HG03196 (cell line): Measurements from ENCODE around the gene KCTD16.

ENCODE experiments used
- ATAC-seq: cut with Tn5 transposase; IDR thresholded peaks from one replicate; pipeline ENCODE4 v1.9.1; 2021; ENCODE audit not compliant: unreplicated experiment

KCTD16 gene

DNA sequence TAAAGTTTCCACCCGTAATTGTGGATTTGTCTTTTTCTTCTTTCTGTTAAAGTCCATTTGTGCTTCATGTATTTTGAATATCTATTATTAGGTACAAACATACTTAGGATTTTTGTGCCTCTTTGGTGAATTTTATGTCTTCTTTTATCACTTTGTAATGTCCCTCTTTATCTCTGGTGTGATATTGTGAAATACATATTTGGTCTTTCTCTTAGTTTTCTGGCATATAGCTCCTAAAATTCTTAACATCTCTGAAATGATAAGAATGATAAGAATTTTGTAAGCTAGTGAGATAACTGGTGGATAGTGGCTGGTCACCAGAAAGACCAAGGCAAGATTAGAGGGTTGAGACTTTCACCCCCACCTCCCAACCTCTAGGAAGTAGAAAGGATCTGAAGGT, 111.1 kb downstream of the KCTD16 start:
- ATAC-seq, result no peak

DNA sequence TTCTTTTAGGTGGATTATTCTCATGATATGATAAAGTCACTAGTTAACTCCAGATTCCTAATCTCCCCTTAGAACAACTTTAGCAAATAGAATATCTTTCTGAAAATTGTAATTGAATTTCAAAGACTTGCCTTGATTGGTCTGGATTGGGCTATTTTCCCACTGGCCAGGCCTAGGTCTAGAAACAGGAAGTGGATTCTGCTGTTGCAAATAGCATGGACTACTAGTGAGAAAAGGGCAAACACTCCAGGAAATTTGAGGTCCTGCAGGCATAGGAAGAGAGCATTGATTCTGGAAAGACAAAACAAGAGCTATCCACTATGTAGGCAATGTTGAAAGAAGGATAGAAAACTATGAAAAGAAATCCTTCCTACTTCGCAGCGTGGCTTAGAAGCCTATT, 113.4 kb downstream of the KCTD16 start:
- ATAC-seq, result no peak

DNA sequence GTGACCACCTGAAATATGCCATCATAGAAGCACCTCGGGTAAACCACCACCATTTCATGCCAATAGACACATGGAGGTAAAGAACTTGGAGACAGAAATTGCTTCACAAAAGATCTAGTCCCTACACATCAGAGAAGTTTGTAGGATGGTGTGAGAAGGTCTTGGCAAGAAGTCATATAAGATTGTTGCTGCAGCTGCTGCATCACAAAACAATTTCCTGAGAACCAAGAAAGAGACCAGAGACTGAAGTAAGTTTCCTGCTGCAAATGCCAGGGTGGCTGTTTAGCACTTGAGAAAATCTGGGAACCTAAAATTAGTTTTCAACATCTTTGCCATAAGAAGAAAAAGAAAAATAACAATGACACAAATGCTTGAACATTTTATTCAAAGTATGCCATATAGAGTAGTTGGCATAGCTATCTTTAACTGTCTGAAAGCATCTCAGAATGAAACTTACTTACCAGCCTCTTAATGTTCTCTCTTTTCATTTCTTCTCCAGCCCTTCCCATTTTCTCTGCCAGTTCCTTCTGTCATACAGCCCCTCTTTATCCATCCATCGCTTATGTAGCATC, 114.3 kb downstream of the KCTD16 start:
- ATAC-seq, result no peak

GRCh38 chr5:144289277-144289676, 118.6 kb downstream of the KCTD16 start:
- ATAC-seq, result no peak

GRCh38 chr5:144292029-144292428, 121.4 kb downstream of the KCTD16 start:
- no peak for ATAC-seq

DNA sequence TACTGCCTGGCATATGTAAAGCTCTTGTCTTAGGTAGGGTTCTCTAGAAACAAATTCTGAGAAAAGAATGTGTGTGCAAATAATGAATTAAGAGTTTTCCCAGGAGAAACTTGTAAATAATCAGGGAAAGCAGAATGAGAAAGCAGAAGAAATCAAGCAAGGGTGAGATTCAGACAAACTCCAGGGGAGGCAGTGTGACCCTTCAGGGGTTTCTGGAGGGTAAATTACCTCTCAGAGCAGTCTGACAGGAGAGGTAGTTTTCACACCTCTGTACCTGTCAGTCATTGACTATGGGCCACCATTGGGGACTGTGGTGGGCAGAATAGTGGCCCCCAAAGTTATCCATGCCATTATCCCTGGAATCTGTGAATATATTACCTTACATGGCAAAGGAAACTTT, 124.6 kb downstream of the KCTD16 start:
- ATAC-seq, result no peak

- no peak for ATAC-seq
Observed at GRCh38 chr5:144297081-144297480, 126.4 kb downstream of the KCTD16 start.

DNA sequence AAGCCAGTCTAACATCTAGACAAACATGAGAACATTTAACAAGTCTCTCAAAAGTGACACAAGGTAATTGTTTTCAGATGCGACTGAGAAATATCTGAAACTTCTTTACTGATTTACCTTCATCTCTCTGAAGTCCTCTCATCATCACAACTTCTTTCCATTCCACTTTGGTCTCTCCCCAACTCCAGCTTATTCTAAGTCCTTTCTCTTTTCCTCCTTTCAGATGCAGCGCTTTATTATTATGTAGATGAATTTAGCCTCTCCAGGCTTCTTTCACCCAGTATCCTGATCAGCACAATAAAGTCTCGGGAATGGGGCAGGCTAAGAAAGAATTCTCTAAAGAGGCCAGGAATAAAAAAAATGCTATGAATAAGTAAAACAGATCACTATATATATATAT, 128.0 kb downstream of the KCTD16 start:
- no peak for ATAC-seq

DNA sequence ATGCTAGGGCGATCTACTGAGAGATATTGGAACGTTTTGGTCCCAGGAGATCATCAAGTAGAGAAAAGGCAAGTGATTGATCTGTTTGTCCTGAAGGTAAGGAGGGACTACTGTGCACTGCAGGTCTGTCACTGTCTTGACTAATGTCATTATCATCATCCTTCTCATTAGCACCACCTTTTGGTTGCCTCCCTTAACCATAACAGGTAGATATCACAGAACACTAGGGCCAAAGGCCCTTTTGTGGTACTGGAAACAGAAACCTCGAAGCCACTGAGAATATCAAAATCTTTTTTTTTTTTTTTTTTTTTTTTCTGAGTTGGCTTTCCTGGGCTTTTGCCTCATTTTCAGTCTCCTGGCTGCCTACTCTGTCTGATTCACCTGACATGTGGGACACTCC, 134.0 kb downstream of the KCTD16 start:
- no peak for ATAC-seq

DNA sequence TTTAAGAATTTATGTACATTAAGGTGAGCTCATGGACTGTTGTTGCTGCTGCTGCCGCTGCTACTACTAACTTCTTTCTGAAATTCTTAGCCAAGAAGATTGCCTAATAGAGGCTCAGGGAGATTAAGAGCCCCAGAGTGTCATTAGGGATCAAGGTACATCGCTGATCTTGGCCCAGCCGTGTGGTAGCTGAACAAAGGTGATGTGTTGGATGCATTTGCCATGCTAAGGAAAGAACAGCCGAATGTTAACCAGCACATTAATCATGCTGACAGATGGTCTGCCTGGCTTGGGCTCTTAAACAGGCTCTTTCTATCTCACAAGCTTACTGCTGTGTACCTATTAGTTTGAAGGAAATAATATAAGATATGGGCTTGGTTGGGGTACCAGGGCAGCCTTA, 137.1 kb downstream of the KCTD16 start:
- no peak for ATAC-seq

DNA sequence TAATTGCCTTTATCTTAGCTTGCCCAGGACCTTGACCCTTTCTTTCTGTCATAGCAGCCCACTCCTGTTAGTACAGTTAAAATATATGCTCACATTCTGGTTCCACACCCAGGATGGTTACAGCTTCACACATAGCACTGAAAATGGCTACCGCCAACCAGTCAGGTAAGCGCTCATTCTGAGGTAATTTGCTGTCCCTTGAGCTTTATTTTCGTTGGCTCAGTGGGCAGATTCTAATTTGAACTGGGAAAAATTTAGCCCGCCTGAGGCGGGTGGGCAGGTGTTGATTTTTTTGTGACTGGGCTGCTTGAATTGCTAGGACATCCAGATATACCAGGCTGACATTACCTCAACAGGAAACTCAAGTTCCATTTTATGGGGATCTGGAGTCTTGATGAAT, 137.5 kb downstream of the KCTD16 start:
- ATAC-seq, result no peak

- no peak for ATAC-seq
Observed at GRCh38 chr5:144308906-144309670, 138.4 kb downstream of the KCTD16 start.

- no peak for ATAC-seq
Observed at GRCh38 chr5:144310621-144311020, 139.9 kb downstream of the KCTD16 start.

- ATAC-seq, result no peak
Observed at GRCh38 chr5:144313147-144313726, 142.6 kb downstream of the KCTD16 start.

GRCh38 chr5:144315026-144315425, 144.4 kb downstream of the KCTD16 start:
- ATAC-seq, result no peak

DNA sequence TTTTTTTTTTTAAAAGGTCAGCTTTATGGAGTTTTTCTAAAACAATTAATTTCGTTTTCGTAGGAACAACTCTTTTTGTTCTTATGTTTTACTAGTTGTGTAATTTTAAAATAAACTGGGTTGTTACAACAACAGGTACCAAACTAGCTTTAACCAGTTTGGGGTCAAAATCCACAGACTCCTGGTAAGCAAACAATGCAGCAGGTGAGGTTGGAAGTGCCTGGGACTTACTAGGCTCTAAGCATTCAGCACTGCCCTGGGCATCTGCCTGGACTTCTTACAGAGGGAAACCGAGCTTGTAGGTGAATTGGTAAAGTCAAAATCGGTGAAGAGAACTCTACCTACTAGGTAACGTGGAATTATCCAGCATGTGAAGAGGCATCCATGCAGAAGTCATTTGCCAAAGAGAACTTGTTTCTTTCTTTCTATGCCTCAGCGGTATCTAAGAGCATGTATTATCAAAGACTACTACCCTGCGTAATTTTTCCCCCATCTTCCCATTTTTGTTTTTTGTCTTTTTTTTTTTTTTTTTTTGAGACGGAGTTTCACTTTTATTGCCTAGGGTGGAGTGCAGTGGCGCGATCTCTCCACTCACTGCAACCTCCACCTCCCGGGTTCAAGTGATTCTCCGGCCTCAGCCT, 145.4 kb downstream of the KCTD16 start:
- no peak for ATAC-seq

GRCh38 chr5:144318011-144318410, 147.3 kb downstream of the KCTD16 start:
- no peak for ATAC-seq

- ATAC-seq, result no peak
Observed at GRCh38 chr5:144318460-144318859, 147.8 kb downstream of the KCTD16 start.

- ATAC-seq, result no peak
Observed at GRCh38 chr5:144323181-144323580, 152.5 kb downstream of the KCTD16 start.

GRCh38 chr5:144325532-144325931, 154.9 kb downstream of the KCTD16 start:
- no peak for ATAC-seq

DNA sequence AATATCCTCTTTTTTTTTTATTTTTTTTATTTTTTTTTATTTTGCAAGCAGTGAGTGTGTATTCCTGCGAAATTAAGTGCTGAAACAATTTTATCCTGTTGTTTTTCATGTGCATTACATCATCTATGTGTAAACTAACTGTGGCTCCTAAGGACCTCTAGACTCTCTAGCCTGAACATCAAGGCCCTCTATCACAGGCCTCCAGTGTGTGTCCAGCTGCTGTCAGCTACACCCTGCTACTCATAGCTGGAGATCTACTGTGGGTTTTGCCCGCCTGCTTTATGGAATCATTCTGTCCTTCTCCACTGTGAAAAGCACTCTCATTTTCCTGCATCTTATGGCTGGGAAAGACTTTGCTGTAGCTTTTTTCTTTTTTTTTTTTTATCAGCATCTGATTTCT, 157.8 kb downstream of the KCTD16 start:
- ATAC-seq, result no peak

- ATAC-seq, result no peak
Observed at GRCh38 chr5:144328980-144329379, 158.3 kb downstream of the KCTD16 start.
